HG03045 (cell line): ENCODE data around the gene VRK3.

Experiments used
- ATAC-seq: cut with Tn5 transposase; IDR thresholded peaks from one replicate; pipeline ENCODE4 v1.9.1; 2021; ENCODE audit warnings: mild to moderate bottlenecking, moderate library complexity; ENCODE audit not compliant: unreplicated experiment

The VRK3 gene

DNA sequence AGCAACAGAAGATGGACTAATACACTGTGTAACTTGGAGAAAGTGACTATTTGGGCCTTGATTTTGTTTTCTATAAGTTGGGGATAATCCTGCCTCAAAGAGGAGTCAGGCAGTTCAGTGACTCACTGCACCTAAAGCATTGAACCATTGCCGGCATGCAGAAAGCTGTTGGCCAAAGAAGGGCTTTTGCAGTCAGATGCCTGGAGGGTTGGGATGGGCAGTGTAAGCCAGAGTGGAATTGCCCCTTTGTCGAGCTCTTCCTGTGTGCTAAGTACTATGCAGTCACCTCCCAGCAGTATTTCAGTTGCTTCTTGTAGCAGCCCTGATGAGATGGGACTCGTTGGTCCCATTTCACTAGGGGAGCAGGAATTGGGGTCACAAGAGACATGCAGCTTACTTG is 11.7 kb upstream of the VRK3 start:
- ATAC-seq: no peak

- no peak for ATAC-seq
Observed at GRCh38 chr19:50030937-50031336, 5.8 kb upstream of the VRK3 start.

GRCh38 chr19:50030225-50030624 is 5.1 kb upstream of the VRK3 start:
- no peak for ATAC-seq

DNA sequence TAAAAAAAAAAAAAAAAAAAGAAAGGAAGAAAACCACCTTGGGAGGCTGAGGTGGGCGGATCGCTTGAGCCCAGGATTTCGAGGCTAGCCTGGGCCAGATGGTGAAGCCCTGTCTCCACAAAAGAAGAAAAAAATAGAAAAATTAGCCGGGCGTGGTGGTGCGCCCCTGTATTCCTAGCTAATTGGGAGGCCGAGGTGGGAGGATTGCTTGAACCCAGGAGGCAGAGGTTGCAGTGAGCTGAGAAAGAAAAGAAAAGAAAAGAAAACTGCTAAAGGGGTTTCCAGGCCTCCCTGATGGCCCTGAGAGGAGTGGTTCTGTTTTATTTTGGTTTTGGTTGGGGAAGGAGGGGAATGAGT is 1.4 kb upstream of the VRK3 start:
- no peak for ATAC-seq

DNA sequence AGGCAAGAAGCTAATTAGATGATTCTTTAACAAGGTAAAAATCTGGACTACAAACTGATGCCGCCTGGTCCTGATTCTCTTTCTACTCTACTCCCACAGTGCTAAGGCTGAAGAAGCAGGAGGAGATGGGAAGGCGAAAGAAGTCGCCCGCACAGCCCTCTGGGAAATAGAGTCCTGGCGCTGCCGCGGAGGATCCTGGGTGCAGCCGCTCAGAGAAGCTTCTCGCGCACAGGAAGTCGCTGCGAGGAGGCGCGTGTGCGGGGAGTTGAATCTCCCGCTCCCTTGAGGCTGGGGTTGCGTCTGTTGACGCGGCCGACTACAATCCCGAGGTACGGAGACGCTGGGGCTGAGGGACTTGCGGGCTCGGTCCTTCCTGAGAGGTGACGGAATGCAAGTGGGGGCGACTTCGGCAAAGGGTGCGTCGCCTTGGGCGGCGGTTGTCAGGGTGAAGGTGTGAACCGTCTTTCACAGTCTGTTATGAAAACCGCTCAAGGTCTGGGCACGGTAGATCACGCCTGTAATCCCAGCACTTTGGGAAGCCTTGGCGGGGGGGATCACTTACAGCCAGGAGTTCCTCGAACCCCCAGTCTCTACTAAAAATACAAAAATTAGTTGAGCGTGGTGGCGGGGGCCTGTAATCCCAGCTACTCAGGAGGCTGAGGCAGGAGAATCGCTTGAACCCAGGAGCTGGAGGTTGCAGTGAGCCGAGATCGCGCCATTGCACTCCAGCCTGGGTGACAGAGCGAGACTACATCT is 800 bp upstream of the VRK3 start, which contains the start of gene ZNF473:
TSS of gene ZNF473 (plus strand) at position 212 of the 756 bp plus-strand sequence. CDS start 5,078 bp downstream, outside the sequence.
- peak; percentile 64 for ATAC-seq

DNA sequence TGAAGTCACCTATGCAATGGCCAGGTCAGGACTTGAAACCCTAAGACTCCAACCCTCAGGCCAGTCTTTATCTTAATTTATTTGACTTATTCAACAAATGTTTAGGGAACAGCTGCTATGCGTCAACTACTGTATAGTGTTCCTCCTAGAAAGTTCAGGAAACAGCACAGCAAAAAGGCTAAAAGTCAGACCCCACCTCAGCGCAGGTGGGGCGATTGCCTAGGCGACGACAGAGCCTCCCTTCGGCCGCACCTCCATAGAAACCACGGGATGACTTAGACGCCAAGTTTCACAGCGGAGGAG is 502 bp downstream of the VRK3 start:
- no peak for ATAC-seq

DNA sequence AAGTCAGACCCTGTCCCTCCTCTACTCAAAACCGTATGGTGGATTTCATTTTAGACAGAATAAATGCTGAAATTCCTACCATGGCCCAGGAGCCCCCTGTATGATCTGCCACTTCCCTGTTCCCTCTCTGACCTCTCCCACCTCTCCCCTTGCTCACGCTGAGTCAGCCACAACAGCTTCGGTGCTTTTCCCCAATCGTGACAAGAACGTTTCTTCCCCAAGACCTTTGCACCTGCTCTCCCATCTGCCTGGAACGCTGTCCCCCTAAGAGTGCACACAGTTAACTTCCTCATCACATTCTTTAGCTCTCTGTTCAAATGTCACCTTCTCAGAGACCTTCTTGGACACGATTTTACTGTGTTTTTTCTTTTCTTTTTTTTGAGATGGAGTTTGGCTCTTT is 2.3 kb downstream of the VRK3 start:
- no peak for ATAC-seq

DNA sequence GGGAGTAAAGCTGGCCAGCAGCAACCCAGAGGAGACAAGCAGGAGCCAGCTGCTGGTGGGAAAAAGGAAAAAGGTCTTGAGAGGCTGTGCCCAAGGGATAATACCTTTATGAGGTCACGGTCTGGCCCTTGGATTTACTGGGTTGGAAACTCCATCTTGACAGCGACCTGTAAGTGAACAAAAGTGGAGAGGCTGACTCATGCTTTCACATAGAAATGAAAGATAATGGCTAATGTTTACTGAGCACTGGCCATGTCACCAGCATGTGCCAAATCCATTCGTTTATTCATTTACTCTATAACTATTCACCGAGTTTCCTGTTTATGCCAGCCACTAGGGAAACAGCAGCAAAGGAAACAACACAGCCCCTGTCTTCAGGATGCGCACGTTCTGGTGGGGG is 4.7 kb downstream of the VRK3 start:
- no peak for ATAC-seq

DNA sequence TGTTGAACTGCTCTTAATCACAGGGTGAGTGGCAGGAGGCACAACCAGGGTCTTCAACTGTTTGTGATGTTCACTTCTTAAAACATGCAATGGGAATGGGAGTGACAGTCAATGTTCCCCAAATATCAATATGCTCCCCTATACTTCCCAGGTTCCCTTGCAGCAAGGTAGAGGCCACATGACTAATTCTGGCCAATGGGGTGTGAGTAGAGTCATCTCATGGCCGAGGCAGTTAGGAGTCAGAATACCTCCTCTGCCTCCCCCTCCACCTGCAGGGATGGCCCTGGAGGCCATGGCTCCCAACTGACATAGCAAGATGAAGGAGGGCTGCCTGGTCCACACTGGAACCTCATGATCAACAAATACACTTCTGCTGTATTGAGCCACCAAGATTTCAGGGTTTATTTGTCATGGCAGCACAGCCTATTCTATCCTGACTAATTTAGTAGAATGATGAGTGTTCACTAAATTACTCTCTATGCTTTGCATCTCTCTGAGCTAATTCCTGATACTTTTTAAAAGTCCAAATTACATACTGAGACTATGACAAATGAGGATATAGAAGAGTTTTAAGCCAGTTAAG is 8.9 kb downstream of the VRK3 start:
- no peak for ATAC-seq

DNA sequence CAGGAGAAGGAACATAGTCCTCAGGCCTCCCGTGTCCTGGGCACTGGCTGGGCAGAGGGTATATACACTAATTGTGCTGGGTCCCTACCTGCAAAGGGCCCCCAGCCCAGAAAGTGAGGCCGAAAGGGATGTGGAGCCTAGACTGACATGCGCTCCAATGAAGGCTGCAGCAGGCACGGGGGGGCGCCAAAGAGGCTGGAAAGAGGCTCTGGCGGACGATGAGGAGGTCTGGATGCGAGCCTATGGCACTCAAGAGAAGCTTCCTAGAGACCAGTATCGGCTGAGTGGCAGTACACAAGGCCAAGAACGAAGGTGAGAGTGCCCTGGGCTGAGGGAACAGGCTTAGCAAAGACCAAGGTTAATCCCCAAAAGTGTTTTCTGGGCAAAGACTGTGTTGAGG is 16.6 kb downstream of the VRK3 start:
- ATAC-seq: no peak

GRCh38 chr19:50007947-50008346 is 17.2 kb downstream of the VRK3 start:
- ATAC-seq: no peak

- no peak for ATAC-seq
Observed at GRCh38 chr19:50007170-50007569, 18.0 kb downstream of the VRK3 start.

DNA sequence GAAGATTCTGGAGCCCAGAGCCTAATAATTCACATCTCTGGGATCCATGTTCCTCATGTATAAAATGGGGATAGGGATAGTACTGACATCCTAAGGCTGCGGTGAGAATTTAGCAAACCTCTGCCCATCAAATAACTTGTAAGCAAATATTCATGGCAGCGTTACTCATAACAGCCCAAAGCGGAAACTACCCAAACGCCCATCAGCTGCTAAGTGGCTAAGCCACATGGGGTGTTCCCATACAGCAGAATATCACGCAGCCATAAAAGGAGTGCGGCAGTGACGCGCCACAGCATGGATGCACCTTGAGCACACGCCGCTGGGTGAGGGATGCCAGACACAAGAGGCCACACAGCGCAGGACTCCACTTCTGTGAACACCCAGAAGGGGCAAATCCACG is 19.7 kb downstream of the VRK3 start:
- ATAC-seq: no peak

GRCh38 chr19:50003810-50004419 is 21.3 kb downstream of the VRK3 start:
- ATAC-seq: no peak

GRCh38 chr19:50003254-50003788 is 21.9 kb downstream of the VRK3 start:
- ATAC-seq: no peak

GRCh38 chr19:50002386-50002960 is 22.7 kb downstream of the VRK3 start:
- ATAC-seq: no peak

DNA sequence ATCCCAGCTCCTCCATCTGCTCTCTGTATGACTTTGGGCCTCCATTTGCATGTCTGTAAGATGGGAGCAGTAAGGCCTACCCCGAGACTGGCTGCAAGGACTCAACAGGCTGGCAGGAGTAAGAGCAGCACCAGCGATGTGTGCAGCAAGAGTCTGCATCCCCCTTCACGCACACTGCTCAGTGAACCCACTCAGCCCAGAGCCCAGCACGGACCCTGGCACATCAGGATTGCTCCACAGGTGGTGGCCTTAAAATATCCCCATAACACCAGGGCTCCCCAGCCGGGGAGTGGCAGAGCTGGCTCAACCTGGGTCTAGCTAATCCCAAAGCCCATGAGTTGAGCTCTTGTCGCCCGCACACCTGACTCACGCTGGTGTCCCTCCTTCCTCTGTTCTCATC is 23.4 kb downstream of the VRK3 start:
- no peak for ATAC-seq

- ATAC-seq: no peak
Observed at GRCh38 chr19:50000841-50001557, 24.2 kb downstream of the VRK3 start.

DNA sequence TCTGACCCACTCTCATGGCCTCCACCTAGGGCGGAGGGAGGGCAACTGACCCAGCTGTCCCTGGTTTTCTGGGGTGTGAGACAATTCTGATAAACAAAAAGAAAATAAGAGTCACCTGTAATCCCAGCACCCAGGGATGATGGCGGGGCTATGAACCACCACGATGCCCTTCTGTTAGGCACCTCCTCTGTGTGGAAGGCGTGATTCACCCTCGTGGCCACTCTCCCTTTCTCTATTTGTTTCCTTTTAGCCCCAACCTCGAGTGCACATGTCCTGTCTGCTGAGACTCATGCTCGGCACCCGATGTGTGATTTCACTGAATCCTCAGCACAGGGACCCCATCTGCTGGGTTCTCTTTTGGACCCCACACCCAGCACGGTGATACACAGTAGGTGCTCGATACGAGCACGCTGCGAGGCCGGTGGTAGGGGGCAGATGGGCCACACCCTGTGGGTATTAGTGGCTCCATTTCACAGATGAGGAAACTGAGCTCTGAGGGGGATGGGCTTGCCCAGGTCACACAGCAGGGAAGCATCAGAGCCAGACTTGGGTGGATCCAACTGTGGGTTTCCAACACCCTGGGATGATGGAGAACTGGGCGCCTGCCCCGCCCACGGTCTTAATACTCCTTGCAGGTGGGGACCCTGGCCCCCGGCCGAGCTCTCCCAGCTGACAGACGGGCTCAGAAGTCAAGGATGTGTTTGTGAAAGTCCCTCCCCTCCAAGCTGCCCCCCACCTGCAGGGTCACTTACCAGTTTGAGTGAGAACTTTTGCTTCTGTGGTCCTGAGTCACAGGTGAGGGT is 24.9 kb downstream of the VRK3 start:
- ATAC-seq: no peak

DNA sequence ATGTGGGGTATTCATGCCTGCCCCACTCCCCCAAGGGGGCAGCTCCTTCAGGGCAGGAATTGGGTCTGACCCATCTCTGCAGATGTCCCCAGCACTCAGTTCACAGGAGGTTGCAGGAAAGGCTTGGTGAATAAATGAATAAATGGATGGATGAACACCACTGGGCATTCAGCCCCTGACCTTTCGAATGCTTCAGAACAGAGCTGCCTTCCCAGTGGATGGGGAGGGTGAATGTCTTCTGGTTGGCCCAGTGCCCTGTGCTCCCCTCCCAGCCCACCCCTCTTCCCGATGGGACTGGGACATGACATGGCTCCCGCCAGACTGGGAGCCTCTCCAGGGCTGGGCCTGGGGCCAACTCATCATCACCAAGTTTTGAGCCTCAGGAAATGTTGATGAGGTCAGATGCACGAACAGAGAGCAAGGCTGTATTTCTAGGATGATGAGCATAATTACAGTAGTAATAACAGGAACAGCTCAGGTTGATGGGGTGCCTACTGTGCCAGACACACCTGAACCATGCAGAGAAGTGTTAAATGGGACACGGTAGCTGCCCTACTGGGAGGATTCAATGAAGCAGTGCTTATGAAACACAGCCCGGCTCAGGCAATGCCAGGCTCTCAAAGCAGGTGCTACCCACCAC is 25.7 kb downstream of the VRK3 start:
- no peak for ATAC-seq
